Measurements from ENCODE around the gene ACOXL.

Gene ACOXL

DNA sequence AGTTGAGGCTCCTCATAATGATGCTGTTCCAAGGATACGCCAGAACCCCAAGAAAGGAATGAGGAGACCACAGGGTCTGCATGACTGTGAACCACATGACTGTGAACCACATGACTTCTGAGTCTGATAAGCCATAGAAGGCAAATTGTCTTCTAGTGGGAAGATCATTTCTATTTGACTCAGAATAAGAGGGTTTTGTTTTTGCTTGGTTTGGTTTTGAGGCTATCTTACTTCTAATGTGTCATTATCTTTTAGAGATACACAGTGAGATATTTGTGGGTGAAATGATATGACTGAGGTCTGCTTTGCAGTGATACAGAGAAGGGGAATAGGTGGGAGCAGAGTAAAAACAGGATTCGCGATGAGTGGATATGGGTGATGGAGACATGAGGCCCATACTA lies 359.4 kb downstream of the ACOXL start:
- Mint-ChIP-seq H3K9me3 (no peaks in the 10 kb centered on the region), H3K4me3 (no peak overlapping the region), H3K4me1 (peaks cover 4% of the 10 kb centered on the region), H3K27ac (no peak overlapping the region), H3K36me3 (ENCODE audit: low read depth) (no peaks in the 10 kb centered on the region), H3K27me3 (ENCODE audit: low read depth, poor library complexity) (peaks cover 9% of the 10 kb centered on the region)
- TF ChIP-seq CTCF (IDR thresholded peaks at IDR 0.05), result no peak
- no peak for DNase-seq

DNA sequence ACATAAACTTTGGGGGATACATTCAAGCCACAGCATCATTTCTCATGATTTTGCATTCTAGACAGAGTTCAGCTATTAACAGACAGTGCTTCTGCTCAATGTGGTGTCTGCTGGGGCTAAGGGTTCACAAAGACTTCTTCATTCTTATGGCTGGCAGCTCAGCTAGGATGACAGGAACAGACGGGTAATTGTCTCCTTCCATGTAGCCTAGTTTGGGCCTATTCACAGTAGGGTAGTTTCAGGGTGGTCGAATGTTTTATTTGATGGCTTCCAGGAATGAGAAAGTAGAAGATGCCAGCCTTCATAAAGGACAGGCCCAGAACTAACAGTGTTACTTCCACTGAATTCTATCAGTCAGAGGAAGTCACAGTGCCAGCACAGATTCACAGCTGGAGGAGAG lies 362.3 kb downstream of the ACOXL start:
- Mint-ChIP-seq H3K4me1 (peaks cover 4% of the 10 kb centered on the region), H3K27ac (no peak overlapping the region), H3K9me3 (no peaks in the 10 kb centered on the region), H3K27me3 (ENCODE audit: low read depth, poor library complexity) (peaks cover 9% of the 10 kb centered on the region), H3K4me3 (no peak overlapping the region), H3K36me3 (ENCODE audit: low read depth) (no peaks in the 10 kb centered on the region)
- no peak for DNase-seq
- no peak for TF ChIP-seq CTCF (IDR thresholded peaks at IDR 0.05)

- H3K4me1 Mint-ChIP-seq, result peaks cover 11% of the 10 kb centered on the region
- no peak overlapping the region for H3K27ac Mint-ChIP-seq
- no peaks in the 10 kb centered on the region for H3K9me3 Mint-ChIP-seq
- TF ChIP-seq CTCF (IDR thresholded peaks at IDR 0.05), result no peak
- H3K36me3 Mint-ChIP-seq (ENCODE audit: low read depth), result no peaks in the 10 kb centered on the region
- peaks cover 9% of the 10 kb centered on the region for H3K27me3 Mint-ChIP-seq (ENCODE audit: low read depth, poor library complexity)
- H3K4me3 Mint-ChIP-seq, result no peak overlapping the region
- no peak for DNase-seq
These were observed 363.1 kb downstream of the ACOXL start for GRCh38 chr2:111095434-111095833.

DNA sequence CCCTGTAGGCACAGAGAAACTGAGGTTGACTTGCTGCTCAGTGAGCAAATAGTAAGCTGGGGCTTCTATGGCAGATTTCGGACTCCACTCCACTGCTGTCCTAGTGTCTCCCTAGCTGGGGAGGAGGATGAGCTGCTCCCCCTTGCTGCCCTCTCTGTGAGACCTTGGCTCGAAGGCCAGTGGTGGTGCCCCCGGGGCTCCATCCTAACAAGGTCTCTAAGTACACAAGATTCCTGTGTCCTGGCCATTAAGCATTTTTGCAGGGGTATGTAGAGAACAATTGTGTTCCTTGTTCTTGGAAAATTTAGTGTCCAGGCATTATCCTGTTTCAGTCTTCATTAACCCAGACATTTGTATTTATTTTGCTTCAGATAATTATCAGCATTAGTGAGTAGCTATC lies 367.0 kb downstream of the ACOXL start:
- no peak for DNase-seq
- no peaks in the 10 kb centered on the region for H3K36me3 Mint-ChIP-seq (ENCODE audit: low read depth)
- peaks cover 6% of the 10 kb centered on the region for H3K27me3 Mint-ChIP-seq (ENCODE audit: low read depth, poor library complexity)
- H3K9me3 Mint-ChIP-seq, result no peaks in the 10 kb centered on the region
- no peak overlapping the region for H3K27ac Mint-ChIP-seq
- peaks cover 15% of the 10 kb centered on the region for H3K4me1 Mint-ChIP-seq
- no peak for TF ChIP-seq CTCF (IDR thresholded peaks at IDR 0.05)
- H3K4me3 Mint-ChIP-seq, result no peak overlapping the region

DNA sequence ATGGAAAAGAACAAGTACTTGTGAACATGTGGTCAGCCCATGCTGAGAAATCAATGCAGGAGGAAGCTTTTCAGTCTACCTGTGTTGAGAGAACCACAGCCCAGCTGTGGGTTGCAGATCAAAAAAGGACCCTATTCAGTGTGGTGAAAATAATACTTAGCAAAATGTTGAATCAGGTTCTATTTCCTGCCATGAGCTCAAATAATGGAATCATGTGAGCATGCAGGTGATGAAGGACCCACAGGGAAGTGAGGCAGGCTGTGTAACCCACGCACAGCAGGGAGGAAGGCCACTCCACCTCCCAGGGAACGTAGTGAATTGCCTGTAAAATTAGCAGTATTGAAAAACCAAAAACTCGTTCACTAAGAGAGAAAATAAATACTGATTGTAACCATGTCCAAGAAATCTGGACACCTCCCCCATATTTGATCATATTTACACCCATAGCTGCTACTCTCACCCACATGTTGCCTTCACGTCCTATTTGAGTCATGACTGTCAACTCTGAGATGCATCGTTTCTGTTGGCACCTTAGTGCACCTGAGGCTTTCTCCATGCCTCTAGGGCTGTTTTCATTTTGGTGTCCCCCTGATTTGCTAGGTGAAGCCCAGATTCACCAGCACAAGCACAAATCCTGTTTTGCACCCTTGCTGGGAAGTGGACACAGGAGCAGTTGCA lies 367.9 kb downstream of the ACOXL start:
- Mint-ChIP-seq H3K27ac (no peak overlapping the region), H3K4me1 (peaks cover 11% of the 10 kb centered on the region), H3K4me3 (no peak overlapping the region), H3K9me3 (no peaks in the 10 kb centered on the region), H3K27me3 (ENCODE audit: low read depth, poor library complexity) (peaks cover 9% of the 10 kb centered on the region), H3K36me3 (ENCODE audit: low read depth) (no peaks in the 10 kb centered on the region)
- TF ChIP-seq CTCF (IDR thresholded peaks at IDR 0.05), result no peak
- no peak for DNase-seq

GRCh38 chr2:111100765-111101162 lies 368.4 kb downstream of the ACOXL start:
- Mint-ChIP-seq H3K9me3 (no peaks in the 10 kb centered on the region), H3K4me1 (peaks cover 11% of the 10 kb centered on the region), H3K36me3 (ENCODE audit: low read depth) (no peaks in the 10 kb centered on the region), H3K27ac (no peak overlapping the region), H3K4me3 (no peak overlapping the region), H3K27me3 (ENCODE audit: low read depth, poor library complexity) (peaks cover 9% of the 10 kb centered on the region)
- TF ChIP-seq CTCF (IDR thresholded peaks at IDR 0.05), result no peak
- no peak for DNase-seq

Data from nephron progenitor cell (in vitro differentiated cells).